ENCODE results near the gene CEP295NL. TPM values are rescaled to one million over a fixed set of nuclear protein-coding genes. Genes with fewer than 3 reads are reported as not detected.

The CEP295NL gene
- total RNA-seq, 4 donors from 2014 or later, result 0.78 to 6.6 (median 2.3) TPM

- WGBS, result 9% methylated on average over 4 of the region's 4 CpGs
Observed at GRCh38 chr17:78893684-78894083, 9.3 kb downstream of the CEP295NL start.

DNA sequence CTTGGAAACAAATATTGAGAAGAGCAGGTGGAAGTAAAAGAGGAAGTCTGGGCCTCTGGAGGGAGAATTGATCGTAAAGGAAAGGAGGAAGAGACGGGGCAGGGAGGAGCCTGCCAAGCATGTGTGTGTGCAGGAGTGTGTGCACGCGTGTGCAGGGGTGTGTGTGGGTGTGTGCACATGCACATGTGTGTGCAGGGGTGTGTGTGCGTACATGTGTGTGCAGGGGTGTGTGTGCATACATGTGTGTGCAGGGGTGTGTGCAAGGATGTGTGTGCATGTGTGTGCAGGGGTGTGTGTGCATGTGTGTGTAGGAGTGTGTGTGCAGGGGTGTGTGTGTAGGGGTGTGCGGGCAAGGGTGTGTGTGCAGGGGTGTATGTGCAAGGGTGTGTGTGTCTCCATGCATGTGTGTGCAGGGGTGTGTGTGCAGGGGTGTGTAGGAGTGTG is 10.0 kb downstream of the CEP295NL start:
- no peak for DNase-seq (ENCODE audit: extremely low spot score)

More at GRCh38 chr17:78893684-78894083, 9.3 kb downstream of the CEP295NL start:
- Histone ChIP-seq H3K27me3 (no peaks in the 10 kb centered on the region), H3K9me3 (no peaks in the 10 kb centered on the region), H3K4me1 (peaks cover 81 to 100% (median 100%) of the 10 kb centered on the region in 4 donors), H3K36me3 (peaks cover 0 to 21% (median 3%) of the 10 kb centered on the region in 4 donors), H3K27ac (replicated peaks in 1 of 4) (peak overlapping the region in 2 of 4 donors; percentile 4 to 37), H3K4me3 (no peak overlapping the region)
- no peak for TF ChIP-seq EP300 (IDR thresholded peaks at IDR 0.05)
- no peak for TF ChIP-seq POLR2AphosphoS5 (IDR thresholded peaks at IDR 0.05)
- TF ChIP-seq, protein P1, sequence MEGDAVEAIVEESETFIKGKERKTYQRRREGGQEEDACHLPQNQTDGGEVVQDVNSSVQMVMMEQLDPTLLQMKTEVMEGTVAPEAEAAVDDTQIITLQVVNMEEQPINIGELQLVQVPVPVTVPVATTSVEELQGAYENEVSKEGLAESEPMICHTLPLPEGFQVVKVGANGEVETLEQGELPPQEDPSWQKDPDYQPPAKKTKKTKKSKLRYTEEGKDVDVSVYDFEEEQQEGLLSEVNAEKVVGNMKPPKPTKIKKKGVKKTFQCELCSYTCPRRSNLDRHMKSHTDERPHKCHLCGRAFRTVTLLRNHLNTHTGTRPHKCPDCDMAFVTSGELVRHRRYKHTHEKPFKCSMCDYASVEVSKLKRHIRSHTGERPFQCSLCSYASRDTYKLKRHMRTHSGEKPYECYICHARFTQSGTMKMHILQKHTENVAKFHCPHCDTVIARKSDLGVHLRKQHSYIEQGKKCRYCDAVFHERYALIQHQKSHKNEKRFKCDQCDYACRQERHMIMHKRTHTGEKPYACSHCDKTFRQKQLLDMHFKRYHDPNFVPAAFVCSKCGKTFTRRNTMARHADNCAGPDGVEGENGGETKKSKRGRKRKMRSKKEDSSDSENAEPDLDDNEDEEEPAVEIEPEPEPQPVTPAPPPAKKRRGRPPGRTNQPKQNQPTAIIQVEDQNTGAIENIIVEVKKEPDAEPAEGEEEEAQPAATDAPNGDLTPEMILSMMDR (IDR thresholded peaks at IDR 0.05), result no peak
- TF ChIP-seq POLR2A (IDR thresholded peaks at IDR 0.05; ENCODE audit: low read depth), result no peak
- no peak for DNase-seq (ENCODE audit: extremely low spot score)
- intact Hi-C loops (cut with DNase I), result no loop called here

DNA sequence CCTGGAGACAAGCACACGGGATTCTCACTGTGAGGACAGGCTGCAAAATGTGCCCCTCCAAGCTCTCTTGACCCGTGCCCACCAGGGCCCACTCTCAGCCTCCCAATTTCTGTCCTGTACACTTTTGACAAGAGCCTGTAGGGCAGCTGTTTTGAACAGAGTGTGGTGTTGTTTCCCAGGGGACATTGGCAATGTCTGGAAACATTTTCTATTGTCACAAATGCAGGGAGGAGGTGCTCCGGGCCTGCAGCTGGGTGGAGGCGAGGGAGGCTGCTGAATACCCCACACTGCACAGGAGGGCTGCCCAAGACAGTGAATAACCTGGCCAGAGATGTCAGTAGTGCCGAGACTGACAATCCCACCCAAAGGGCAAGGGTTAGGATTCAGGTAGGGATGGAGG is 10.5 kb downstream of the CEP295NL start:
- Histone ChIP-seq H3K27me3 (no peaks in the 10 kb centered on the region), H3K27ac (replicated peaks in 1 of 4) (peak overlapping the region; percentile 2 to 44 (median 32)), H3K4me1 (peaks cover 72 to 100% (median 93%) of the 10 kb centered on the region in 4 donors), H3K9me3 (no peaks in the 10 kb centered on the region), H3K36me3 (peaks cover 0 to 12% (median 0%) of the 10 kb centered on the region in 4 donors), H3K4me3 (no peak overlapping the region)
- intact Hi-C loops (cut with DNase I), result no loop called here
- TF ChIP-seq POLR2AphosphoS5 (IDR thresholded peaks at IDR 0.05) (no peak), EP300 (IDR thresholded peaks at IDR 0.05) (no peak), POLR2A (IDR thresholded peaks at IDR 0.05; ENCODE audit: low read depth) (no peak)
- TF ChIP-seq, protein P1 (IDR thresholded peaks at IDR 0.05), result no peak
- DNase-seq (ENCODE audit: extremely low spot score), result no peak
- WGBS, result 45% methylated on average over 3 of the region's 5 CpGs

More for the DNA sequence above, 10.0 kb downstream of the CEP295NL start:
- no peaks in the 10 kb centered on the region for H3K9me3 ChIP-seq
- 66% methylated on average over 6 of the region's 6 CpGs for WGBS
- H3K27ac ChIP-seq (replicated peaks in 1 of 4), result peak overlapping the region in 2 of 4 donors; percentile 31 to 34
- TF ChIP-seq POLR2A (IDR thresholded peaks at IDR 0.05; ENCODE audit: low read depth) (no peak), EP300 (IDR thresholded peaks at IDR 0.05) (no peak), POLR2AphosphoS5 (IDR thresholded peaks at IDR 0.05) (no peak)
- TF ChIP-seq, protein P1 (IDR thresholded peaks at IDR 0.05), result no peak
- no peak overlapping the region for H3K4me3 ChIP-seq
- intact Hi-C loops (cut with DNase I), result no loop called here
- peaks cover 75 to 100% (median 97%) of the 10 kb centered on the region in 4 donors for H3K4me1 ChIP-seq
- no peaks in the 10 kb centered on the region for H3K27me3 ChIP-seq
- H3K36me3 ChIP-seq, result peaks cover 0 to 16% (median 0%) of the 10 kb centered on the region in 4 donors

- Histone ChIP-seq H3K4me3 (no peak overlapping the region), H3K27ac (replicated peaks in 1 of 4) (peak overlapping the region; percentile 2 to 44 (median 32)), H3K36me3 (peaks cover 0 to 10% (median 0%) of the 10 kb centered on the region in 4 donors), H3K27me3 (no peaks in the 10 kb centered on the region), H3K4me1 (peaks cover 67 to 100% (median 92%) of the 10 kb centered on the region in 4 donors), H3K9me3 (no peaks in the 10 kb centered on the region)
- no peak for DNase-seq (ENCODE audit: extremely low spot score)
- 74% methylated on average over 12 of the region's 14 CpGs for WGBS
- no peak for TF ChIP-seq POLR2AphosphoS5 (IDR thresholded peaks at IDR 0.05)
- no peak for TF ChIP-seq EP300 (IDR thresholded peaks at IDR 0.05)
- no peak for TF ChIP-seq POLR2A (IDR thresholded peaks at IDR 0.05; ENCODE audit: low read depth)
- TF ChIP-seq, protein P1 (IDR thresholded peaks at IDR 0.05), result no peak
- intact Hi-C loops (cut with DNase I), result no loop called here
Observed at GRCh38 chr17:78892062-78892456, 10.9 kb downstream of the CEP295NL start.

Measured in esophagus muscularis mucosa (tissue), 4 donors.